GM23338 (cell line): Measurements from ENCODE around the gene KHK. TPM values are rescaled to one million over a fixed set of nuclear protein-coding genes. Genes with fewer than 3 reads are reported as not detected.
A peak's percentile ranks its signal among the peaks of the same experiment; 100 is the strongest.

Source experiments
- ATAC-seq: fragments of 200-7000 bp; cut with Tn5 transposase; 3 replicates; pipeline ENCODE4 v1.9.1; 2020
- DNase-seq: peaks from one replicate; pipeline ENCODE4 v3.0.0-alpha.2; 2015; ENCODE audit warnings: low spot score
- H2AFZ ChIP-seq: fragments of 200-600 bp; sonication (generic); 2 replicates; pipeline ENCODE4 v1.8.0; 2016; ENCODE audit warnings: antibody characterized with exemption, mild to moderate bottlenecking, moderate library complexity
- H3F3A ChIP-seq: fragments of 200-600 bp; sonication (generic); replicated peaks from 2 replicates; pipeline ENCODE4 v1.8.0; 2017; ENCODE audit warnings: antibody characterized with exemption, mixed run types, low read depth
- H3K27ac ChIP-seq: fragments of 200-600 bp; sonication (generic); 2 replicates; pipeline ENCODE4 v1.6.1; 2016; ENCODE audit warnings: low read depth
- H3K27me3 ChIP-seq: fragments of 200-600 bp; sonication (generic); 2 replicates; pipeline ENCODE4 v1.8.0; 2016; ENCODE audit warnings: mild to moderate bottlenecking, mixed run types, moderate library complexity; ENCODE audit not compliant: insufficient read depth
- H3K36me3 ChIP-seq: fragments of 200-600 bp; sonication (generic); 2 replicates; pipeline ENCODE4 v1.8.0; 2016; ENCODE audit warnings: mild to moderate bottlenecking; ENCODE audit not compliant: insufficient read depth
- H3K4me1 ChIP-seq: fragments of 200-600 bp; sonication (generic); 2 replicates; pipeline ENCODE4 v1.8.0; 2016; ENCODE audit warnings: mild to moderate bottlenecking, moderate library complexity; ENCODE audit not compliant: insufficient read depth
- H3K4me2 ChIP-seq: fragments of 200-600 bp; sonication (generic); 2 replicates; pipeline ENCODE4 v1.7.1; 2017; ENCODE audit warnings: mixed run types
- H3K4me3 ChIP-seq: fragments of 200-600 bp; sonication (generic); 2 replicates; pipeline ENCODE4 v1.6.1; 2016; ENCODE audit warnings: mixed run types
- H3K79me2 ChIP-seq: fragments of 200-600 bp; sonication (generic); replicated peaks from 2 replicates; pipeline ENCODE4 v1.8.0; 2017; ENCODE audit warnings: mild to moderate bottlenecking; ENCODE audit not compliant: insufficient read depth
- H3K9me2 ChIP-seq: fragments of 200-600 bp; sonication (generic); 2 replicates; pipeline ENCODE4 v1.8.0; 2017; ENCODE audit not compliant: insufficient read depth
- H4K20me1 ChIP-seq: fragments of 200-600 bp; sonication (generic); replicated peaks from 2 replicates; pipeline ENCODE4 v1.8.0; 2017; ENCODE audit warnings: mild to moderate bottlenecking; ENCODE audit not compliant: insufficient read depth
- H3K27ac Mint-ChIP-seq: 2 replicates; pipeline ENCODE4 v1.8.0; 2020; ENCODE audit warnings: inconsistent platforms, mild to moderate bottlenecking, moderate library complexity, mixed read lengths
- H3K27me3 Mint-ChIP-seq: 3 replicates; pipeline ENCODE4 v1.8.0; 2022; ENCODE audit warnings: low read depth, mild to moderate bottlenecking, moderate library complexity, mixed read lengths, inconsistent platforms; ENCODE audit not compliant: insufficient read depth, poor library complexity
- H3K36me3 Mint-ChIP-seq: 3 replicates; pipeline ENCODE4 v1.8.0; 2021; ENCODE audit warnings: low read depth, mild to moderate bottlenecking, inconsistent platforms, moderate library complexity, mixed read lengths
- H3K4me1 Mint-ChIP-seq: 3 replicates; pipeline ENCODE4 v1.8.0; 2020; ENCODE audit warnings: mild to moderate bottlenecking, inconsistent platforms, mixed read lengths
- H3K4me3 Mint-ChIP-seq: 3 replicates; pipeline ENCODE4 v1.8.0; 2021; ENCODE audit warnings: moderate library complexity, mild to moderate bottlenecking, inconsistent platforms, mixed read lengths
- H3K9me3 Mint-ChIP-seq: 3 replicates; pipeline ENCODE4 v1.8.0; 2020; ENCODE audit warnings: moderate library complexity, mild to moderate bottlenecking, inconsistent platforms, mixed read lengths
- CREB1 ChIP-seq: fragments of 250-450 bp; sonication (Bioruptor Pico); IDR thresholded peaks from 2 replicates; pipeline ENCODE4 v1.5.0; 2020; ENCODE audit warnings: low read depth, mild to moderate bottlenecking, moderate library complexity
- EZH2 ChIP-seq: fragments of 200-600 bp; sonication (generic); IDR thresholded peaks from one replicate; pipeline ENCODE4 v1.8.0; 2017; ENCODE audit warnings: antibody characterized with exemption, mild to moderate bottlenecking, low read depth; ENCODE audit not compliant: unreplicated experiment
- EZH2phosphoT487 ChIP-seq: fragments of 200-600 bp; sonication (generic); IDR thresholded peaks from one replicate; pipeline ENCODE4 v1.8.1; 2018; ENCODE audit warnings: antibody characterized with exemption; ENCODE audit not compliant: unreplicated experiment
- NANOG ChIP-seq: IDR thresholded peaks from 2 replicates; pipeline ENCODE4 v1.6.1; 2016; ENCODE audit warnings: antibody characterized with exemption, borderline replicate concordance
- POLR2AphosphoS5 ChIP-seq: IDR thresholded peaks from 2 replicates; pipeline ENCODE4 v1.6.1; 2016; ENCODE audit warnings: antibody characterized with exemption, low read depth
- ZNF114 ChIP-seq: fragments of 250-450 bp; sonication (Bioruptor Pico); IDR thresholded peaks from 2 replicates; pipeline ENCODE4 v1.5.0; 2020; ENCODE audit warnings: mild to moderate bottlenecking, moderate library complexity
- ZNF331 ChIP-seq: fragments of 250-450 bp; sonication (Bioruptor Pico); IDR thresholded peaks from 2 replicates; pipeline ENCODE4 v1.5.0; 2020; ENCODE audit warnings: low read depth, mild to moderate bottlenecking, moderate library complexity
- ZNF462 ChIP-seq: fragments of 250-450 bp; sonication (Bioruptor Pico); IDR thresholded peaks from 2 replicates; pipeline ENCODE4 v1.5.0; 2020; ENCODE audit warnings: mild to moderate bottlenecking, moderate library complexity
- polyA plus RNA-seq: library from polyadenylated mRNA; unstranded; fragments of >200 nt; fragmentation: Nextera tagmentation; extraction: Ambion mirVana; gene quantifications from 2 replicates; pipeline ENCODE4 v1.2.1, GENCODE V29; 2016
- total RNA-seq: library from RNA; depleted of rRNA; stranded (reverse); fragments of >200 nt; shearing (Covaris generic); gene quantifications from 2 replicates; pipeline ENCODE4 v1.2.3, GENCODE V29; 2014
- TF ChIP-seq, protein P1 (sequence below): IDR thresholded peaks from 2 replicates; pipeline ENCODE4 v1.6.1; 2016; ENCODE audit warnings: antibody characterized with exemption
- TF ChIP-seq, protein P2 (sequence below), 2 experiments: fragments of 200-600 bp in 1 of 2; sonication (generic) in 1 of 2; conservative IDR thresholded peaks; 2 replicates each; pipeline versions ENCODE4 v1.5.1 to v1.6.1; 2016 to 2017; ENCODE audit warnings: antibody characterized with exemption in 2 of 2, low read depth in 2 of 2, mild to moderate bottlenecking in 2 of 2, moderate library complexity in 1 of 2
- TF ChIP-seq, protein P3 (sequence below): IDR thresholded peaks from one replicate; pipeline ENCODE4 v1.6.1; 2018; ENCODE audit warnings: antibody characterized with exemption; ENCODE audit not compliant: unreplicated experiment

The KHK gene
- total and polyA plus RNA-seq, 2 experiments from 2014 or later: 9.7 TPM

DNA sequence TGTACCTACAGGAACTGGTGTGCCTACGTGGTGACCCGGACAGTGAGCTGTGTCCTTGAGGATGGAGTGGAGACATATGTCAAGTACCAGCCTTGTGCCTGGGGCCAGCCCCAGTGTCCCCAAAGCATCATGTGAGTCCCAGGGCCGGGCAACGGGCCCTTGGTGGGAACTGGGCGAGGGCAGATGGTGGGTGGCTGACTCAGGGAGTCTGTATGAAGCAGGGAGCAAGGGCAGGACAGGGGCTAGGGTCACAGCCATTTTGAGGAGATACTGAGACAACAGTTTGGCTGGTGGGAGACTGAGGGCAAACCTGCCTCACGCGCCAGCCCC lies 6.5 kb upstream of the KHK start (continued):
- no peak for TF ChIP-seq ZNF462 (CRISPR knock-in tag)
- TF ChIP-seq EZH2: no peak
- TF ChIP-seq ZNF114 (CRISPR knock-in tag): no peak
- no peak for TF ChIP-seq POLR2AphosphoS5
- TF ChIP-seq EZH2phosphoT487: no peak

GRCh38 chr2:27080603-27080936 lies 6.0 kb upstream of the KHK start:
- H3K79me2 ChIP-seq: no peaks in the 10 kb centered on the region
- ATAC-seq (no peak), DNase-seq (no peak)
- H3K9me3 Mint-ChIP-seq: no peaks in the 10 kb centered on the region; the same call in 2 of the 3 replicates
- H3K27me3 ChIP-seq: peaks cover 11% of the 10 kb centered on the region
- no peaks in the 10 kb centered on the region for H3K36me3 Mint-ChIP-seq
- H3K27ac Mint-ChIP-seq: peak overlapping the region; percentile 15; the same call in 1 of the 2 replicates
- peaks cover 27% of the 10 kb centered on the region for H3K27me3 Mint-ChIP-seq
- H3K4me3 Mint-ChIP-seq: no peak overlapping the region
- H3K36me3 ChIP-seq: no peaks in the 10 kb centered on the region
- no peak overlapping the region for H3K4me3 ChIP-seq
- H3K9me2 ChIP-seq: no peaks in the 10 kb centered on the region
- H2AFZ ChIP-seq: no peak overlapping the region; the same call in 1 of the 2 replicates
- peaks cover 40% of the 10 kb centered on the region for H3K4me1 Mint-ChIP-seq
- 0 out of 2 replicates have a peak overlapping the region, but pooled peaks have one; percentile 19 for H3K4me2 ChIP-seq
- no peak overlapping the region for H3K27ac ChIP-seq
- 0 out of 2 replicates have a peak, but pooled peaks cover 3% of the 10 kb centered on the region for H3F3A ChIP-seq
- H4K20me1 ChIP-seq: no peaks in the 10 kb centered on the region
- H3K4me1 ChIP-seq: peaks cover 11% of the 10 kb centered on the region
- TF ChIP-seq NANOG: no peak
- no peak for TF ChIP-seq EZH2
- TF ChIP-seq CREB1 (CRISPR knock-in tag): no peak
- TF ChIP-seq, protein P1, sequence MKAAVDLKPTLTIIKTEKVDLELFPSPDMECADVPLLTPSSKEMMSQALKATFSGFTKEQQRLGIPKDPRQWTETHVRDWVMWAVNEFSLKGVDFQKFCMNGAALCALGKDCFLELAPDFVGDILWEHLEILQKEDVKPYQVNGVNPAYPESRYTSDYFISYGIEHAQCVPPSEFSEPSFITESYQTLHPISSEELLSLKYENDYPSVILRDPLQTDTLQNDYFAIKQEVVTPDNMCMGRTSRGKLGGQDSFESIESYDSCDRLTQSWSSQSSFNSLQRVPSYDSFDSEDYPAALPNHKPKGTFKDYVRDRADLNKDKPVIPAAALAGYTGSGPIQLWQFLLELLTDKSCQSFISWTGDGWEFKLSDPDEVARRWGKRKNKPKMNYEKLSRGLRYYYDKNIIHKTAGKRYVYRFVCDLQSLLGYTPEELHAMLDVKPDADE: no peak
- TF ChIP-seq, protein P2, sequence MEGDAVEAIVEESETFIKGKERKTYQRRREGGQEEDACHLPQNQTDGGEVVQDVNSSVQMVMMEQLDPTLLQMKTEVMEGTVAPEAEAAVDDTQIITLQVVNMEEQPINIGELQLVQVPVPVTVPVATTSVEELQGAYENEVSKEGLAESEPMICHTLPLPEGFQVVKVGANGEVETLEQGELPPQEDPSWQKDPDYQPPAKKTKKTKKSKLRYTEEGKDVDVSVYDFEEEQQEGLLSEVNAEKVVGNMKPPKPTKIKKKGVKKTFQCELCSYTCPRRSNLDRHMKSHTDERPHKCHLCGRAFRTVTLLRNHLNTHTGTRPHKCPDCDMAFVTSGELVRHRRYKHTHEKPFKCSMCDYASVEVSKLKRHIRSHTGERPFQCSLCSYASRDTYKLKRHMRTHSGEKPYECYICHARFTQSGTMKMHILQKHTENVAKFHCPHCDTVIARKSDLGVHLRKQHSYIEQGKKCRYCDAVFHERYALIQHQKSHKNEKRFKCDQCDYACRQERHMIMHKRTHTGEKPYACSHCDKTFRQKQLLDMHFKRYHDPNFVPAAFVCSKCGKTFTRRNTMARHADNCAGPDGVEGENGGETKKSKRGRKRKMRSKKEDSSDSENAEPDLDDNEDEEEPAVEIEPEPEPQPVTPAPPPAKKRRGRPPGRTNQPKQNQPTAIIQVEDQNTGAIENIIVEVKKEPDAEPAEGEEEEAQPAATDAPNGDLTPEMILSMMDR (conservative IDR thresholded peaks at IDR 0.05; ENCODE audit: low read depth in 2 of 2): no peak
- TF ChIP-seq, protein P3, sequence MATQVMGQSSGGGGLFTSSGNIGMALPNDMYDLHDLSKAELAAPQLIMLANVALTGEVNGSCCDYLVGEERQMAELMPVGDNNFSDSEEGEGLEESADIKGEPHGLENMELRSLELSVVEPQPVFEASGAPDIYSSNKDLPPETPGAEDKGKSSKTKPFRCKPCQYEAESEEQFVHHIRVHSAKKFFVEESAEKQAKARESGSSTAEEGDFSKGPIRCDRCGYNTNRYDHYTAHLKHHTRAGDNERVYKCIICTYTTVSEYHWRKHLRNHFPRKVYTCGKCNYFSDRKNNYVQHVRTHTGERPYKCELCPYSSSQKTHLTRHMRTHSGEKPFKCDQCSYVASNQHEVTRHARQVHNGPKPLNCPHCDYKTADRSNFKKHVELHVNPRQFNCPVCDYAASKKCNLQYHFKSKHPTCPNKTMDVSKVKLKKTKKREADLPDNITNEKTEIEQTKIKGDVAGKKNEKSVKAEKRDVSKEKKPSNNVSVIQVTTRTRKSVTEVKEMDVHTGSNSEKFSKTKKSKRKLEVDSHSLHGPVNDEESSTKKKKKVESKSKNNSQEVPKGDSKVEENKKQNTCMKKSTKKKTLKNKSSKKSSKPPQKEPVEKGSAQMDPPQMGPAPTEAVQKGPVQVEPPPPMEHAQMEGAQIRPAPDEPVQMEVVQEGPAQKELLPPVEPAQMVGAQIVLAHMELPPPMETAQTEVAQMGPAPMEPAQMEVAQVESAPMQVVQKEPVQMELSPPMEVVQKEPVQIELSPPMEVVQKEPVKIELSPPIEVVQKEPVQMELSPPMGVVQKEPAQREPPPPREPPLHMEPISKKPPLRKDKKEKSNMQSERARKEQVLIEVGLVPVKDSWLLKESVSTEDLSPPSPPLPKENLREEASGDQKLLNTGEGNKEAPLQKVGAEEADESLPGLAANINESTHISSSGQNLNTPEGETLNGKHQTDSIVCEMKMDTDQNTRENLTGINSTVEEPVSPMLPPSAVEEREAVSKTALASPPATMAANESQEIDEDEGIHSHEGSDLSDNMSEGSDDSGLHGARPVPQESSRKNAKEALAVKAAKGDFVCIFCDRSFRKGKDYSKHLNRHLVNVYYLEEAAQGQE: no peak
- TF ChIP-seq EZH2phosphoT487: no peak
- TF ChIP-seq POLR2AphosphoS5: no peak
- no peak for TF ChIP-seq ZNF331 (CRISPR knock-in tag)
- TF ChIP-seq ZNF114 (CRISPR knock-in tag): no peak
